GM20000 (cell line): ENCODE data around the gene CMSS1.

Experiments used
- DNase-seq: peaks from one replicate; pipeline ENCODE4 v3.0.0; 2012; ENCODE audit warnings: low spot score
- CTCF ChIP-seq: IDR thresholded peaks from 2 replicates; pipeline ENCODE4 v1.5.1; 2012; ENCODE audit warnings: mild to moderate bottlenecking, control low read depth; ENCODE audit errors: extremely low read depth, missing control alignments

CMSS1 gene

GRCh38 chr3:100001083-100001482 lies 183.4 kb downstream of the CMSS1 start:
- no peak for DNase-seq
- no peak for TF ChIP-seq CTCF

GRCh38 chr3:100001526-100002270 lies 184.0 kb downstream of the CMSS1 start:
- no peak for TF ChIP-seq CTCF
- no peak for DNase-seq

GRCh38 chr3:100002599-100003350 lies 185.1 kb downstream of the CMSS1 start:
- no peak for TF ChIP-seq CTCF
- no peak for DNase-seq

- TF ChIP-seq CTCF, result no peak
- DNase-seq, result no peak
Observed at GRCh38 chr3:100003609-100004503, 186.2 kb downstream of the CMSS1 start.

GRCh38 chr3:100004931-100005330 lies 187.3 kb downstream of the CMSS1 start:
- no peak for TF ChIP-seq CTCF
- no peak for DNase-seq

- no peak for DNase-seq
- TF ChIP-seq CTCF, result no peak
Observed at GRCh38 chr3:100005665-100006393, 188.2 kb downstream of the CMSS1 start.
